Measurements from ENCODE around the gene CCDC89.

- TF ChIP-seq CTCF (IDR thresholded peaks at IDR 0.05 in 2 of 3, conservative IDR thresholded peaks at IDR 0.05 in 1 of 3; ENCODE audit: insufficient read depth in 2 of 3, low read depth in 1 of 3, low read length in 3 of 3), result no peak
- TF ChIP-seq NRF1 (conservative IDR thresholded peaks at IDR 0.05 in 1 of 2, IDR thresholded peaks at IDR 0.05 in 1 of 2), result no peak
- no peak for TF ChIP-seq SPI1 (IDR thresholded peaks at IDR 0.05; ENCODE audit: borderline replicate concordance, low read depth, low read length)
- TF ChIP-seq ESRRB (CRISPR knock-in tag; IDR thresholded peaks at IDR 0.05; ENCODE audit: borderline replicate concordance), result no peak
- no peak for TF ChIP-seq ZBTB8A (IDR thresholded peaks at IDR 0.05; ENCODE audit: partially characterized antibody)
- TF ChIP-seq SREBF2 (CRISPR knock-in tag; IDR thresholded peaks at IDR 0.05), result no peak
- TF ChIP-seq ZNF717 (CRISPR knock-in tag; IDR thresholded peaks at IDR 0.05), result no peak
- no peak for TF ChIP-seq KLF16 (IDR thresholded peaks at IDR 0.05)
- TF ChIP-seq ZBTB11 (CRISPR knock-in tag; IDR thresholded peaks at IDR 0.05), result no peak
These were observed 29.2 kb downstream of the CCDC89 start for GRCh38 chr11:85656777-85657176.
